Endodermal cell (in vitro differentiated cells): ENCODE results near the gene MYOF. TPM values are rescaled to one million over a fixed set of nuclear protein-coding genes. Genes with fewer than 3 reads are reported as not detected.
"Not testable (repeated sequence)": the region's sequence is repeated elsewhere in the genome, so short reads cannot be mapped to it uniquely, and the experiment has no call there.

ENCODE experiments used
- DNase-seq: peaks from one replicate; pipeline ENCODE4 v3.0.0-alpha.2; 2017
- H3K27ac ChIP-seq: 2 replicates; pipeline ENCODE4 v1.5.1; 2013; ENCODE audit warnings: mild to moderate bottlenecking, low read depth, low read length, moderate library complexity
- H3K27me3 ChIP-seq: 2 replicates; pipeline ENCODE4 v1.6.1; 2013; ENCODE audit warnings: mild to moderate bottlenecking, low read length, moderate library complexity; ENCODE audit not compliant: insufficient read depth, control insufficient read depth, poor library complexity, severe bottlenecking
- H3K36me3 ChIP-seq: 2 replicates; pipeline ENCODE4 v1.7.0; 2013; ENCODE audit warnings: mild to moderate bottlenecking, low read length, moderate library complexity; ENCODE audit not compliant: control insufficient read depth, insufficient read depth
- H3K4me1 ChIP-seq: one replicate; pipeline ENCODE4 v1.7.0; 2013; ENCODE audit warnings: low read length; ENCODE audit not compliant: control insufficient read depth, insufficient read depth
- H3K4me3 ChIP-seq: 2 replicates; pipeline ENCODE4 v1.5.1; 2013; ENCODE audit warnings: mild to moderate bottlenecking, low read length, moderate library complexity
- H3K9ac ChIP-seq: 2 replicates; pipeline ENCODE4 v1.6.1; 2013; ENCODE audit warnings: mild to moderate bottlenecking, low read length, moderate library complexity; ENCODE audit not compliant: poor library complexity, severe bottlenecking; ENCODE audit errors: extremely low read depth
- H3K9me3 ChIP-seq: 2 replicates; pipeline ENCODE4 v1.6.1; 2013; ENCODE audit warnings: mild to moderate bottlenecking, low read length, moderate library complexity; ENCODE audit not compliant: control insufficient read depth
- H3K27ac Mint-ChIP-seq: 2 replicates; pipeline ENCODE4 v1.8.0; 2020; ENCODE audit warnings: mixed read lengths
- H3K27me3 Mint-ChIP-seq: 2 replicates; pipeline ENCODE4 v1.8.0; 2021; ENCODE audit warnings: mild to moderate bottlenecking, mixed read lengths; ENCODE audit not compliant: insufficient read depth
- H3K36me3 Mint-ChIP-seq: 2 replicates; pipeline ENCODE4 v1.8.0; 2020; ENCODE audit warnings: low read depth, mixed read lengths
- H3K4me1 Mint-ChIP-seq: 2 replicates; pipeline ENCODE4 v1.8.0; 2020; ENCODE audit warnings: mixed read lengths
- H3K4me3 Mint-ChIP-seq: 2 replicates; pipeline ENCODE4 v1.8.0; 2020; ENCODE audit warnings: mild to moderate bottlenecking, moderate library complexity, mixed read lengths
- H3K9me3 Mint-ChIP-seq: 2 replicates; pipeline ENCODE4 v1.8.0; 2020; ENCODE audit warnings: mild to moderate bottlenecking, mixed read lengths
- WGBS, 2 experiments: methylation state at CpG; one replicate each; pipeline versions ENCODE4 v1.1.5 to v1.1.7; 2013; ENCODE audit warnings: missing lambda C conversion rate in 2 of 2, mixed read lengths in 1 of 2; ENCODE audit not compliant: insufficient coverage in 1 of 2, insufficient read length in 1 of 2; 5-methylcytosine and 5-hydroxymethylcytosine counted together
- total RNA-seq, 2 donors: library from RNA; stranded (reverse); fragmentation: NEBNext Ultra II Directional in 1 of 2; extraction: Animal tissue kit (Norgen Biotek cat#: 25700) in 1 of 2; gene quantifications; 2 replicates in 1 of 2; 3 replicates in 1 of 2; pipeline ENCODE4 v1.2.1, GENCODE V29; 2021
- TF ChIP-seq, protein P1 (sequence below): fragments of 200-600 bp; sonication (generic); conservative IDR thresholded peaks from 2 replicates; pipeline ENCODE4 v1.5.0; 2021; ENCODE audit warnings: antibody characterized with exemption, mild to moderate bottlenecking

The MYOF gene
- total RNA-seq, 2 donors from 2014 or later: 37.4 to 93.8 TPM

DNA sequence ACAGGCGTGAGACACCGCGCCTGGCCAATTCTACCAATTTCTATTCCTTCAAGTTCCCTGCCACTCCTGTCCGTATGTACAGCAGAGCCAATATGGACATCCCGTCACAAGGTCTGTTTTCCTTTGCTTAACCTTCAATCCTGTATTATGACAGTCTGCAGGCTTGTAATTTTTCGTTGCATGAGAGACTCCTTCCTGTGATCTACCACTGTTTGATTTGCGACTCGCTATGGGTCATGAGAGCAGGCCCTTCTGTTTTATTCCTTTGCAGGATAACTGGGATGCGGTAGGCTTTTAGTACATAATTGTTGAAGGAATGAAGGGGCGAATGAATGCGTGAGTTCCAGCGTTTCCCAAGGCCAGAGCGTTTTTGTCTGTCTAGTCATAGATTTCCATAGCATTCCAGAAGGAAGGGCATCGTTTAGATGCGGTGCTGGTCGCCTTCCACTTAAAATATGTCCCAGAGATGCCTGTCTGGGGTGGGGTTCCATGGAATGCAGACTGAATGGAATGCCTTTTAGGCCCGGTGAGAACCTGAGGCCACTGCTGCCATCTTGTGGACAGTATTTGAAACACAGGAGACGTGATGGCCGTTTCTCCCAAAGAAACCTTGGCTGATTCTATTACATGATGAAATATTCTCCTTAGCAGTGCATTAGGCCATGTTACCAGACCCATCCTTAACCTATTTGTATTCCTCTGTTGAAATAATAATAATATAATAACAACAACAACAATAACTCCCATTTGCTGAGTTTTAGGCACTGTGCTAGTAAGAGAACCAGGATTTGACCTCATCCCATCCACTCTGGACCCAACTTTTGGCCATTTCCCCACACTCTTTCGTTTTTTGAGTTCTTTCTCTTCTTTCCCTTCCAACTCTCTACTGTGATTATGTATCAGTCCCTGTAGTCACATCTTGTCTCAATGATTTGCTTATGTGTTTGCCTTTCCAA, 193.2 kb downstream of the MYOF start:
- Histone ChIP-seq H3K27me3 (no peaks in the 10 kb centered on the region), H3K9ac (peak overlapping the region; percentile 66), H3K9me3 (no peaks in the 10 kb centered on the region), H3K27ac (peak overlapping the region; percentile 92), H3K4me1 (no peaks in the 10 kb centered on the region), H3K36me3 (no peaks in the 10 kb centered on the region), H3K4me3 (no peak overlapping the region)
- Mint-ChIP-seq H3K36me3 (peaks cover 20% of the 10 kb centered on the region), H3K27ac (peak overlapping the region; percentile 99), H3K4me1 (peaks cover 26% of the 10 kb centered on the region), H3K27me3 (no peaks in the 10 kb centered on the region), H3K9me3 (no peaks in the 10 kb centered on the region), H3K4me3 (no peak overlapping the region)
- peak; percentile 95 for DNase-seq
- TF ChIP-seq, protein P1, sequence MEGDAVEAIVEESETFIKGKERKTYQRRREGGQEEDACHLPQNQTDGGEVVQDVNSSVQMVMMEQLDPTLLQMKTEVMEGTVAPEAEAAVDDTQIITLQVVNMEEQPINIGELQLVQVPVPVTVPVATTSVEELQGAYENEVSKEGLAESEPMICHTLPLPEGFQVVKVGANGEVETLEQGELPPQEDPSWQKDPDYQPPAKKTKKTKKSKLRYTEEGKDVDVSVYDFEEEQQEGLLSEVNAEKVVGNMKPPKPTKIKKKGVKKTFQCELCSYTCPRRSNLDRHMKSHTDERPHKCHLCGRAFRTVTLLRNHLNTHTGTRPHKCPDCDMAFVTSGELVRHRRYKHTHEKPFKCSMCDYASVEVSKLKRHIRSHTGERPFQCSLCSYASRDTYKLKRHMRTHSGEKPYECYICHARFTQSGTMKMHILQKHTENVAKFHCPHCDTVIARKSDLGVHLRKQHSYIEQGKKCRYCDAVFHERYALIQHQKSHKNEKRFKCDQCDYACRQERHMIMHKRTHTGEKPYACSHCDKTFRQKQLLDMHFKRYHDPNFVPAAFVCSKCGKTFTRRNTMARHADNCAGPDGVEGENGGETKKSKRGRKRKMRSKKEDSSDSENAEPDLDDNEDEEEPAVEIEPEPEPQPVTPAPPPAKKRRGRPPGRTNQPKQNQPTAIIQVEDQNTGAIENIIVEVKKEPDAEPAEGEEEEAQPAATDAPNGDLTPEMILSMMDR: peak; percentile 95
- 53 to 62% methylated on average over 16 to 20 of the region's 20 CpGs for WGBS, 2 experiments

DNA sequence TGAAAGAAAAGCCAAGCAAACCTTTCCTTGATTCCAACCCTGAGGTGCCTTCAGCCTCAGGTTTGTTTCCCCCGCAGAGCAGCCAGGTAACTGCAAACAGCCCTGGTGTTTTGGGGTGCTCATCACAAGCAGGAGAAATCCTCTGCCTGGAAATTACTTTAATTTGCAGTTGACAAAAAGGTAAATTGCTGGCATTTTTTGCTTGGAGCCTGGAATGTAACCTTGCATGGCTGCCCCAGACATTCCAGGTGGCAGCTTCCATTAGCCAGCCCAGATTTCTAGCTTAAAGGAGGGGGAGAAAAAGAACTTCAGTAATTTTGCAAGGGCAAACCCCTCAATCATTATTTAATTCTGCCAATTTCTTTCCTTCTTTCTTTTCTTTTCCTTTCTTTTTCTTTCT, 194.4 kb downstream of the MYOF start:
- Histone ChIP-seq H3K9ac (no peak overlapping the region), H3K36me3 (no peaks in the 10 kb centered on the region), H3K4me1 (no peaks in the 10 kb centered on the region), H3K9me3 (no peaks in the 10 kb centered on the region), H3K27ac (no peak overlapping the region), H3K4me3 (no peak overlapping the region), H3K27me3 (no peaks in the 10 kb centered on the region)
- peak overlapping the region; percentile 95 for H3K27ac Mint-ChIP-seq
- H3K9me3 Mint-ChIP-seq: no peaks in the 10 kb centered on the region
- peaks cover 26% of the 10 kb centered on the region for H3K4me1 Mint-ChIP-seq
- H3K27me3 Mint-ChIP-seq: no peaks in the 10 kb centered on the region
- H3K4me3 Mint-ChIP-seq: no peak overlapping the region
- peaks cover 18% of the 10 kb centered on the region for H3K36me3 Mint-ChIP-seq
- 91 to 100% methylated on average over 1 of the region's 1 CpG for WGBS, 2 experiments
- peak; percentile 62 for DNase-seq
- TF ChIP-seq, protein P1: no peak

GRCh38 chr10:93284246-93284645, 197.9 kb downstream of the MYOF start:
- not testable (repeated sequence) for DNase-seq, H3K9ac ChIP-seq, H3K36me3 Mint-ChIP-seq, H3K27me3 Mint-ChIP-seq, H3K9me3 ChIP-seq, H3K9me3 Mint-ChIP-seq, H3K27ac Mint-ChIP-seq, H3K36me3 ChIP-seq, H3K27ac ChIP-seq, H3K4me3 ChIP-seq, H3K27me3 ChIP-seq, H3K4me3 Mint-ChIP-seq
- WGBS, 2 experiments: 95 to 96% methylated on average over 11 of the region's 11 CpGs
- peaks cover 15% of the 10 kb centered on the region for H3K4me1 ChIP-seq
- peaks cover 44% of the 10 kb centered on the region for H3K4me1 Mint-ChIP-seq
